Smooth muscle cell (in vitro differentiated cells): ENCODE data around the gene VIM. TPM values are rescaled to one million over a fixed set of nuclear protein-coding genes. Genes with fewer than 3 reads are reported as not detected.
A peak's percentile ranks its signal among the peaks of the same experiment; 100 is the strongest.
"Not testable (repeated sequence)": the region's sequence is repeated elsewhere in the genome, so short reads cannot be mapped to it uniquely, and the experiment has no call there.

Experiments used
- DNase-seq: peaks from one replicate; lab custom pipeline; 2025; ENCODE audit not compliant: unreplicated experiment; lab: John Stamatoyannopoulos, UW
- H2AFZ ChIP-seq: fragments of 200-600 bp; sonication (generic); 2 replicates; pipeline ENCODE4 v1.6.0; 2016; ENCODE audit warnings: antibody characterized with exemption, low read depth, mild to moderate bottlenecking
- H3F3A ChIP-seq: fragments of 200-600 bp; sonication (generic); 2 replicates; pipeline ENCODE4 v1.6.0; 2017; ENCODE audit warnings: antibody characterized with exemption, low read depth
- H3K27ac ChIP-seq: fragments of 200-600 bp; sonication (generic); 2 replicates; pipeline ENCODE4 v1.5.1; 2016; ENCODE audit warnings: low read depth, mild to moderate bottlenecking
- H3K27me3 ChIP-seq: fragments of 200-600 bp; sonication (generic); 2 replicates; pipeline ENCODE4 v1.6.1; 2016; ENCODE audit warnings: low read depth, mild to moderate bottlenecking
- H3K36me3 ChIP-seq: fragments of 200-600 bp; sonication (generic); 2 replicates; pipeline ENCODE4 v1.5.1; 2016; ENCODE audit warnings: low read depth
- H3K4me1 ChIP-seq: fragments of 200-600 bp; sonication (generic); 2 replicates; pipeline ENCODE4 v1.5.1; 2016; ENCODE audit warnings: low read depth
- H3K4me2 ChIP-seq: fragments of 200-600 bp; sonication (generic); 2 replicates; pipeline ENCODE4 v1.6.0; 2016; ENCODE audit warnings: mild to moderate bottlenecking
- H3K4me3 ChIP-seq: fragments of 200-600 bp; sonication (generic); 2 replicates; pipeline ENCODE4 v1.5.1; 2016; ENCODE audit warnings: mild to moderate bottlenecking
- H3K79me2 ChIP-seq: fragments of 200-600 bp; sonication (generic); 2 replicates; pipeline ENCODE4 v1.6.0; 2016; ENCODE audit warnings: low read depth, mild to moderate bottlenecking
- H3K9ac ChIP-seq: fragments of 200-600 bp; sonication (generic); 2 replicates; pipeline ENCODE4 v1.6.0; 2016; ENCODE audit warnings: low read depth
- H3K9me3 ChIP-seq: fragments of 200-600 bp; sonication (generic); replicated peaks from 2 replicates; pipeline ENCODE4 v1.5.1; 2016; ENCODE audit warnings: low read depth
- H4K20me1 ChIP-seq: fragments of 200-600 bp; sonication (generic); 2 replicates; pipeline ENCODE4 v1.6.0; 2016; ENCODE audit warnings: low read depth
- CTCF ChIP-seq: fragments of 200-600 bp; sonication (generic); IDR thresholded peaks from 2 replicates; pipeline ENCODE4 v1.5.1; 2017; ENCODE audit warnings: borderline replicate concordance, mild to moderate bottlenecking, antibody characterized with exemption; ENCODE audit not compliant: insufficient read depth, poor library complexity, severe bottlenecking
- WGBS: methylation state at CpG from one replicate; pipeline ENCODE4 v1.1.7; 2016; ENCODE audit warnings: low lambda C conversion rate; 5-methylcytosine and 5-hydroxymethylcytosine counted together
- polyA plus RNA-seq: library from polyadenylated mRNA; unstranded; fragments of >200 nt; fragmentation: Nextera tagmentation; extraction: Ambion mirVana; gene quantifications from 2 replicates; pipeline ENCODE4 v1.2.1, GENCODE V29; 2016
- total RNA-seq: library from RNA; depleted of rRNA; stranded (reverse); fragments of >200 nt; gene quantifications from 2 replicates; pipeline ENCODE4 v1.2.3, GENCODE V29; 2014

Gene VIM
- total and polyA plus RNA-seq, 2 experiments from 2014 or later = 3,198 to 6,093 TPM

- H2AFZ ChIP-seq = peak overlapping the region; percentile 92
- peak overlapping the region; percentile 81 for H3K4me2 ChIP-seq
- H3K9ac ChIP-seq = peak overlapping the region; percentile 55
- no peaks in the 10 kb centered on the region for H4K20me1 ChIP-seq
- TF ChIP-seq CTCF = peak; percentile 85
- no peak for DNase-seq
- H3K9me3 ChIP-seq = no peaks in the 10 kb centered on the region
- H3K27me3 ChIP-seq = no peaks in the 10 kb centered on the region
- no peaks in the 10 kb centered on the region for H3F3A ChIP-seq
- 18% methylated on average over 8 of the region's 8 CpGs for WGBS
- peak overlapping the region; percentile 30 for H3K4me3 ChIP-seq
- H3K27ac ChIP-seq = peak overlapping the region; percentile 65
- H3K4me1 ChIP-seq = peaks cover 12% of the 10 kb centered on the region
- H3K79me2 ChIP-seq = no peaks in the 10 kb centered on the region
- no peaks in the 10 kb centered on the region for H3K36me3 ChIP-seq
Observed at GRCh38 chr10:17257466-17258321, 29.7 kb downstream of the VIM start.

- Histone ChIP-seq H3K4me2 (no peak overlapping the region), H3K79me2 (no peaks in the 10 kb centered on the region), H3K9me3 (peaks cover 5% of the 10 kb centered on the region), H3K27ac (no peak overlapping the region), H3K9ac (no peak overlapping the region), H3F3A (no peaks in the 10 kb centered on the region), H3K4me3 (no peak overlapping the region), H3K4me1 (no peaks in the 10 kb centered on the region), H3K27me3 (no peaks in the 10 kb centered on the region), H3K36me3 (no peaks in the 10 kb centered on the region), H4K20me1 (no peaks in the 10 kb centered on the region), H2AFZ (no peak overlapping the region)
- 92% methylated on average over 4 of the region's 4 CpGs for WGBS
- TF ChIP-seq CTCF = no peak
- no peak for DNase-seq
Observed at GRCh38 chr10:17262502-17262901, 34.5 kb downstream of the VIM start.

GRCh38 chr10:17263580-17263979 lies 35.5 kb downstream of the VIM start:
- Histone ChIP-seq H3K9ac (no peak overlapping the region), H3K4me3 (no peak overlapping the region), H2AFZ (no peak overlapping the region), H3K79me2 (no peaks in the 10 kb centered on the region), H3K4me1 (no peaks in the 10 kb centered on the region), H4K20me1 (no peaks in the 10 kb centered on the region), H3K9me3 (peaks cover 5% of the 10 kb centered on the region), H3K4me2 (no peak overlapping the region), H3F3A (no peaks in the 10 kb centered on the region), H3K27me3 (no peaks in the 10 kb centered on the region), H3K27ac (no peak overlapping the region), H3K36me3 (no peaks in the 10 kb centered on the region)
- no peak for TF ChIP-seq CTCF
- whole genome bisulfite sequencing = 92% methylated on average over 8 of the region's 8 CpGs
- no peak for DNase-seq

- Histone ChIP-seq H3K27ac (no peak overlapping the region), H2AFZ (no peak overlapping the region), H3K4me2 (no peak overlapping the region), H3K36me3 (no peaks in the 10 kb centered on the region), H4K20me1 (no peaks in the 10 kb centered on the region), H3K9me3 (peaks cover 5% of the 10 kb centered on the region), H3K4me3 (no peak overlapping the region), H3K27me3 (no peaks in the 10 kb centered on the region), H3K9ac (no peak overlapping the region), H3F3A (no peaks in the 10 kb centered on the region), H3K79me2 (no peaks in the 10 kb centered on the region), H3K4me1 (no peaks in the 10 kb centered on the region)
- 94% methylated on average over 2 of the region's 2 CpGs for WGBS
- TF ChIP-seq CTCF = no peak
- DNase-seq = no peak
Observed at GRCh38 chr10:17265468-17265867, 37.4 kb downstream of the VIM start.

- H3K36me3 ChIP-seq, DNase-seq, H3F3A ChIP-seq, H3K4me1 ChIP-seq, H3K27me3 ChIP-seq, H3K27ac ChIP-seq, H3K4me3 ChIP-seq, H3K9me3 ChIP-seq, H3K4me2 ChIP-seq, H3K9ac ChIP-seq, H4K20me1 ChIP-seq, H2AFZ ChIP-seq, H3K79me2 ChIP-seq: not testable (repeated sequence)
- WGBS = 96% methylated on average over 6 of the region's 6 CpGs
Observed at GRCh38 chr10:17266549-17266948, 38.5 kb downstream of the VIM start.
